ENCODE measurements around the gene TDRD3.

The TDRD3 gene

GRCh38 chr13:60479273-60479672, 82.3 kb downstream of the TDRD3 start:
- no peak overlapping the region for H3K4me2 ChIP-seq (ENCODE audit: low read length)

GRCh38 chr13:60482012-60482411, 85.0 kb downstream of the TDRD3 start:
- H3K9me3 ChIP-seq (ENCODE audit: insufficient read depth, low read length) = no peaks in the 10 kb centered on the region
- H4K20me1 ChIP-seq (ENCODE audit: insufficient read depth, low read length) = no peaks in the 10 kb centered on the region
- H3K36me3 ChIP-seq (replicated peaks; ENCODE audit: low read depth, low read length) = peaks cover 10% of the 10 kb centered on the region
- H3K9ac ChIP-seq (ENCODE audit: low read length) = no peak overlapping the region
- H3K27ac ChIP-seq (ENCODE audit: low read length) = no peak overlapping the region
- H3K27me3 ChIP-seq (ENCODE audit: low read depth, low read length) = no peaks in the 10 kb centered on the region
- TF ChIP-seq EZH2phosphoT487 (IDR thresholded peaks at IDR 0.05; ENCODE audit: low read depth) (no peak), CTCF (IDR thresholded peaks at IDR 0.05; ENCODE audit: low read depth, low read length) (no peak)
- no peak overlapping the region for H3K4me3 ChIP-seq (ENCODE audit: low read length)
- no peaks in the 10 kb centered on the region for H3K4me1 ChIP-seq (ENCODE audit: low read length)
- H2AFZ ChIP-seq (ENCODE audit: low read depth, low read length) = no peak overlapping the region
- no peaks in the 10 kb centered on the region for H3K79me2 ChIP-seq (ENCODE audit: low read length)
- H3K4me2 ChIP-seq (ENCODE audit: low read length) = no peak overlapping the region

More at GRCh38 chr13:60479273-60479672, 82.3 kb downstream of the TDRD3 start:
- no peaks in the 10 kb centered on the region for H4K20me1 ChIP-seq (ENCODE audit: insufficient read depth, low read length)
- no peaks in the 10 kb centered on the region for H3K79me2 ChIP-seq (ENCODE audit: low read length)
- TF ChIP-seq EZH2phosphoT487 (IDR thresholded peaks at IDR 0.05; ENCODE audit: low read depth) (no peak), CTCF (IDR thresholded peaks at IDR 0.05; ENCODE audit: low read depth, low read length) (no peak)
- H3K27ac ChIP-seq (ENCODE audit: low read length) = no peak overlapping the region
- H3K9ac ChIP-seq (ENCODE audit: low read length) = no peak overlapping the region
- H3K9me3 ChIP-seq (ENCODE audit: insufficient read depth, low read length) = no peaks in the 10 kb centered on the region
- H3K27me3 ChIP-seq (ENCODE audit: low read depth, low read length) = no peaks in the 10 kb centered on the region
- no peak overlapping the region for H2AFZ ChIP-seq (ENCODE audit: low read depth, low read length)
- no peaks in the 10 kb centered on the region for H3K4me1 ChIP-seq (ENCODE audit: low read length)
- H3K4me3 ChIP-seq (ENCODE audit: low read length) = no peak overlapping the region
- H3K36me3 ChIP-seq (replicated peaks; ENCODE audit: low read depth, low read length) = peaks cover 10% of the 10 kb centered on the region

- no peak overlapping the region for H3K27ac ChIP-seq (ENCODE audit: low read length)
- H3K27me3 ChIP-seq (ENCODE audit: low read depth, low read length) = no peaks in the 10 kb centered on the region
- TF ChIP-seq CTCF (IDR thresholded peaks at IDR 0.05; ENCODE audit: low read depth, low read length) = no peak
- no peak for TF ChIP-seq EZH2phosphoT487 (IDR thresholded peaks at IDR 0.05; ENCODE audit: low read depth)
- no peak overlapping the region for H3K4me2 ChIP-seq (ENCODE audit: low read length)
- no peaks in the 10 kb centered on the region for H3K4me1 ChIP-seq (ENCODE audit: low read length)
- H3K36me3 ChIP-seq (replicated peaks; ENCODE audit: low read depth, low read length) = peaks cover 29% of the 10 kb centered on the region
- H3K4me3 ChIP-seq (ENCODE audit: low read length) = no peak overlapping the region
- H2AFZ ChIP-seq (ENCODE audit: low read depth, low read length) = no peak overlapping the region
- H3K9me3 ChIP-seq (ENCODE audit: insufficient read depth, low read length) = no peaks in the 10 kb centered on the region
- H4K20me1 ChIP-seq (ENCODE audit: insufficient read depth, low read length) = no peaks in the 10 kb centered on the region
- H3K9ac ChIP-seq (ENCODE audit: low read length) = no peak overlapping the region
- no peaks in the 10 kb centered on the region for H3K79me2 ChIP-seq (ENCODE audit: low read length)
Observed at GRCh38 chr13:60484865-60485264, 87.8 kb downstream of the TDRD3 start.

GRCh38 chr13:60491531-60491930, 94.5 kb downstream of the TDRD3 start:
- TF ChIP-seq EZH2phosphoT487 (IDR thresholded peaks at IDR 0.05; ENCODE audit: low read depth) = no peak
- no peak for TF ChIP-seq CTCF (IDR thresholded peaks at IDR 0.05; ENCODE audit: low read depth, low read length)
- H3K36me3 ChIP-seq (replicated peaks; ENCODE audit: low read depth, low read length) = peaks cover 55% of the 10 kb centered on the region

More at GRCh38 chr13:60491531-60491930, 94.5 kb downstream of the TDRD3 start:
- Histone ChIP-seq H2AFZ (ENCODE audit: low read depth, low read length) (no peak overlapping the region), H3K27ac (ENCODE audit: low read length) (no peak overlapping the region), H3K9ac (ENCODE audit: low read length) (no peak overlapping the region), H4K20me1 (ENCODE audit: insufficient read depth, low read length) (no peaks in the 10 kb centered on the region), H3K4me3 (ENCODE audit: low read length) (no peak overlapping the region), H3K4me2 (ENCODE audit: low read length) (no peak overlapping the region), H3K27me3 (ENCODE audit: low read depth, low read length) (no peaks in the 10 kb centered on the region), H3K9me3 (ENCODE audit: insufficient read depth, low read length) (0 out of 2 replicates have a peak, but pooled peaks cover 5% of the 10 kb centered on the region), H3K4me1 (ENCODE audit: low read length) (peaks cover 15% of the 10 kb centered on the region), H3K79me2 (ENCODE audit: low read length) (no peaks in the 10 kb centered on the region)

Measured in OCI-LY3 (cell line).